Upper lobe of left lung (tissue), 4 donors: Measurements from ENCODE around the gene SPIN1.

ENCODE experiments used
- CTCF ChIP-seq, 6 experiments: fragments of 450-650 bp in 4 of 6; fragments of 200-600 bp in 2 of 6; sonication (generic) in 2 of 6; IDR thresholded peaks; one replicate each; pipeline ENCODE4 v1.5.1; 2016 to 2019; ENCODE audit warnings: antibody characterized with exemption in 6 of 6
- POLR2A ChIP-seq, 4 donors: fragments of 450-650 bp; IDR thresholded peaks; one replicate each; pipeline ENCODE4 v1.5.1; 2016 to 2017; ENCODE audit warnings: antibody characterized with exemption in 4 of 4, mild to moderate bottlenecking in 2 of 4
- POLR2AphosphoS5 ChIP-seq, 2 donors: sonication (generic); formaldehyde crosslinking; IDR thresholded peaks; one replicate each; pipeline ENCODE4 v1.5.1; 2017; ENCODE audit warnings: antibody characterized with exemption in 2 of 2

DNA sequence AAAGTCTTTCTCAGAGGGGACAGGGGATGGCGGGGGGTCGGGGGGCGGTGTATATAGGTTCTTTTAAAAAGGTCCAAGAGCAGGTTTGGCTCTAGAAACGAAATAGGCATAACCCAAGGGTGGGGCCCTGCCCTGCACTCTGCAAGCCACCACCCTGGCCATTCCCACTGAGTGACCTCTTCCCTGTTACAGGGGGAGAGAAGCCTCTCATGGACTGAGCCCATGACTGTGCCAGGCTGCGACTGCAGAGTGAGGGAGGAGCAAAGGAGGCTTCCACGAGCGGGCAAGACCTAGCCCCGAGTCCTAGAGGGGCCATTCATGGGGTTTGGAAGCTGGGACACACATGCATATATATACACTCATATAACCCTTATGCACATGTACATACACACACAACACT lies 136.7 kb downstream of the SPIN1 start:
- TF ChIP-seq CTCF (IDR thresholded peaks at IDR 0.05) = no peak
- no peak for TF ChIP-seq POLR2A (IDR thresholded peaks at IDR 0.05)
- TF ChIP-seq POLR2AphosphoS5 (IDR thresholded peaks at IDR 0.05) = no peak
